Measurements from ENCODE around the gene LHFPL3.

LHFPL3 gene

DNA sequence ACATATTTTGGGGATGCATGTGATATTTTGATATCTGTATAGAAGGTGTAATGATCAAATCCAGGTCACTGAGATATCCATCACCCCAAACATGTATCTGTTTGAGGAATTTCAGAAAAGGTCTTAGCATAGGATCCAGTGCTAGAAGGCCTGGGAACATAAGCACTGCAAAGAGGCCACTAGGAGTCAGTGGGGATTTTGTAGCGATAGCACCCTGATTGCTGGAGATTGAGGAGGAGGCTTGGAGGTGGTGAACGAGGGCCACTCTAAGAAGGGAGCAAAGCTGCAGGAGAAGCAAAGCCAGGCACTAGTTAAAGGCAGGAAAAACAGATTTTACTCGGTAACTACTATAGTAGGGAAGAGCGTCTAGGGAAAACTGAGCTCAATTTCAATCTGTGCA, 324.0 kb downstream of the LHFPL3 start:
- H3K27ac ChIP-seq, result no peak overlapping the region
- TF ChIP-seq ZFX (IDR thresholded peaks at IDR 0.05; ENCODE audit: borderline replicate concordance), result no peak
- TF ChIP-seq, protein P1, sequence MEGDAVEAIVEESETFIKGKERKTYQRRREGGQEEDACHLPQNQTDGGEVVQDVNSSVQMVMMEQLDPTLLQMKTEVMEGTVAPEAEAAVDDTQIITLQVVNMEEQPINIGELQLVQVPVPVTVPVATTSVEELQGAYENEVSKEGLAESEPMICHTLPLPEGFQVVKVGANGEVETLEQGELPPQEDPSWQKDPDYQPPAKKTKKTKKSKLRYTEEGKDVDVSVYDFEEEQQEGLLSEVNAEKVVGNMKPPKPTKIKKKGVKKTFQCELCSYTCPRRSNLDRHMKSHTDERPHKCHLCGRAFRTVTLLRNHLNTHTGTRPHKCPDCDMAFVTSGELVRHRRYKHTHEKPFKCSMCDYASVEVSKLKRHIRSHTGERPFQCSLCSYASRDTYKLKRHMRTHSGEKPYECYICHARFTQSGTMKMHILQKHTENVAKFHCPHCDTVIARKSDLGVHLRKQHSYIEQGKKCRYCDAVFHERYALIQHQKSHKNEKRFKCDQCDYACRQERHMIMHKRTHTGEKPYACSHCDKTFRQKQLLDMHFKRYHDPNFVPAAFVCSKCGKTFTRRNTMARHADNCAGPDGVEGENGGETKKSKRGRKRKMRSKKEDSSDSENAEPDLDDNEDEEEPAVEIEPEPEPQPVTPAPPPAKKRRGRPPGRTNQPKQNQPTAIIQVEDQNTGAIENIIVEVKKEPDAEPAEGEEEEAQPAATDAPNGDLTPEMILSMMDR (IDR thresholded peaks at IDR 0.05), result no peak

DNA sequence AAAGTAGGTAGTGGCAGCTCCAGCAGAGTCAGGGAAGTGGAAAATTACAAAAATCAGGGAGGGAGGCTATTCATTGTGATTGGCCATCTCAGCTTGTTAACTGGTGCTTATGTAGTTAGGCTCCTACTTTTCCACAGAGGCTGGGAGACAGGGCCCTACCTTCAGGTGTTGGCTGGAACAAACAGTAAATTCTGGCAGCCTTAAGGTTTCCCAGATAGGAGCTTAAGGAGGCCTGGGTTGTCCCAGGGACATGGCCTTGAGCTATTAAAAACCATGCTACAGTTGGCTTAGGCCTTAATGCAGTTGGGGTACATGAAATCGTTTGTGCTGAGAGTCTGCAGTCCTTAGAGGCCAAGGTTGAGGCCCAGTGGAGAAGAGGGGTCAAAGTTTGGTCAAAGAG, 324.5 kb downstream of the LHFPL3 start:
- TF ChIP-seq, protein P1 (IDR thresholded peaks at IDR 0.05), result no peak
- TF ChIP-seq ZFX (IDR thresholded peaks at IDR 0.05; ENCODE audit: borderline replicate concordance), result no peak
- H3K27ac ChIP-seq, result no peak overlapping the region

GRCh38 chr7:104653825-104654401, 325.5 kb downstream of the LHFPL3 start:
- TF ChIP-seq ZFX (IDR thresholded peaks at IDR 0.05; ENCODE audit: borderline replicate concordance), result no peak
- TF ChIP-seq, protein P1 (IDR thresholded peaks at IDR 0.05), result no peak

DNA sequence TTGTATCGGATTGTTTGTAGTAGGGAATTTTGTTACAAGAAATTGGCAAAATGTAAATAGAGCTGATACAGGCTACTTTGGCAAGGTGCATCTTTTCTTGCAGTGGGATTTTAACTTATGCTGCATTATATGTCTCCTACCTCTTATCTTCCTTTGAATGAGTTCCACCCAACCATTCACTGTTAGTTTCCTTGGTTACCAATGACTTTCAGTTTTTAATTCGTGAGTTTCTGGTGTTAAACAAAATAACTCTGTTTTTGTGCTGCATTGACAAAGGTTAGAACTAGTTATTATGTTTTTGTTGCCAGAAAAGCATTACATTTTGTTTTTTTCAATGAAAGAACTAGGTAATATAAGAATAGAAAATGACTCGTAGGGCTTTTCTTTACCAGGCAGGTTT, 327.2 kb downstream of the LHFPL3 start:
- no peak for TF ChIP-seq ZFX (IDR thresholded peaks at IDR 0.05; ENCODE audit: borderline replicate concordance)
- TF ChIP-seq, protein P1 (IDR thresholded peaks at IDR 0.05), result no peak
- H3K27ac ChIP-seq, result no peak overlapping the region

More at GRCh38 chr7:104653825-104654401, 325.5 kb downstream of the LHFPL3 start:
- no peak overlapping the region for H3K27ac ChIP-seq

DNA sequence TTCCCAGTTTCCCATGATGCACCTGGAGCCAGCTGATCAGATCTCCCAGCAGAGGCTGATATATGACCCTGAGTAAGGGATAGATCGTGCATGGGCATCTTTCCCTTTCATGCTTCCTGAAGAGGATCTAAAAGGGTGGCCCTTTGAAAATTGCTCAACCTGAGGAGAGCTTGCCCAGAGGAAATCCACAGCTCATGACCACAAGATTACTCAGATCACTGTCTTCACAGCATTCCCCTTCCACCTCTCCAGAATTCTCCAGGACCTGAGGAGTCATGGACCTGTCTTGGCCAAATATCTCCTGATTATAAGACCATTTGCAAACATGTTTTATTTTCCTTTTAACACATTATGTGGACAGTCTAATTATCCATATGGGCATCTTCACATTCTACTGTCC, 328.1 kb downstream of the LHFPL3 start:
- TF ChIP-seq, protein P1 (IDR thresholded peaks at IDR 0.05), result no peak
- no peak for TF ChIP-seq ZFX (IDR thresholded peaks at IDR 0.05; ENCODE audit: borderline replicate concordance)
- no peak overlapping the region for H3K27ac ChIP-seq

DNA sequence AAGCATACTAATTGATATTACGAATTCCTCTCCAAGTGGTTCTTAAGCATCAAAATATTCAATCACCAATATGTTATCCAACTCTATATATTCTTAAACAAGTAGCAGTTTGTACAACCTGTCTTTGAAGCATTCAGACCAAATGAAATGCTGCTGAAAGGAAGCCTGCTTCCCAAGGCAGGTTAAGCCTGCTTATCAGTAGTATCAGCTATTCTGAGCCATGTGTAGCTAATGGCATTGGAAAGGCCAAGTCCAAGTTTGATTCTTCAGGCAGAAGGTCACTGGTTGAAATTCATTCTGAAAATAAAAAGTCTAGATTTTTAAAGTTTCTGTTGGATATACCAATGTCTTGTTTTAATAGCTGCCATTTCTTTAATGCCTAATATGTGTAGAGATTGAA, 328.7 kb downstream of the LHFPL3 start:
- TF ChIP-seq ZFX (IDR thresholded peaks at IDR 0.05; ENCODE audit: borderline replicate concordance), result no peak
- TF ChIP-seq, protein P1 (IDR thresholded peaks at IDR 0.05), result no peak
- H3K27ac ChIP-seq, result no peak overlapping the region

DNA sequence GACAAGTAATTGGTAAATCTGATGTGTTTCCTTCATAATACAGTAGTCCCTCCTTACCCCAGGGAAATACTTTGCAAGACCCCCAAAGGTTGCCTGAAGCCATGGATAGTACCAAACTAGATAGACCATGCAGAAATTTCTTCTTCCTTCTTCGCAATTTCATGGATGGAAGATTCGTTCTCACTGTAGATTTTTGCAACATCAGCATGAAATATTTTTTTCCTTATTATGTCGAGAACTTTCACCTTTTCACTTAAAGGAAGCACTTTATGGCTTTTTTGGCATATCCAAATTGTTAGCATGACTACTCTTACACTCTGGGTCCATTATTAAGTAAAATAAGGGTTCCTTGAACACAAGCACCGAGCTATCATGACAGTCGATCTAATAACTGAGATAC, 333.2 kb downstream of the LHFPL3 start:
- no peak for TF ChIP-seq ZFX (IDR thresholded peaks at IDR 0.05; ENCODE audit: borderline replicate concordance)
- TF ChIP-seq, protein P1 (IDR thresholded peaks at IDR 0.05), result no peak
- H3K27ac ChIP-seq, result no peak overlapping the region
